Neural cell (in vitro differentiated cells): ENCODE data around the gene RRP7A. TPM values are rescaled to one million over a fixed set of nuclear protein-coding genes. Genes with fewer than 3 reads are reported as not detected.
"Not testable (repeated sequence)": the region's sequence is repeated elsewhere in the genome, so short reads cannot be mapped to it uniquely, and the experiment has no call there.

Experiments used
- H2AFZ ChIP-seq: fragments of 200-600, 300-800 bp; sonication (generic), shearing (Covaris generic); 2 replicates; pipeline ENCODE4 v1.6.0; 2014; ENCODE audit warnings: low read depth, mild to moderate bottlenecking, antibody characterized with exemption, low read length, moderate library complexity
- H3F3A ChIP-seq: fragments of 200-600 bp; shearing (Covaris generic); 2 replicates; pipeline ENCODE4 v1.6.1; 2016; ENCODE audit warnings: mild to moderate bottlenecking, moderate library complexity, mixed read lengths, antibody characterized with exemption, low read length; ENCODE audit not compliant: insufficient read depth, poor library complexity, severe bottlenecking
- H3K27ac ChIP-seq: fragments of 200-600, 300-800 bp; sonication (generic), shearing (Covaris generic); 2 replicates; pipeline ENCODE4 v1.5.1; 2014; ENCODE audit warnings: mild to moderate bottlenecking, low read length, moderate library complexity
- H3K27me3 ChIP-seq: fragments of 300-800, 200-600 bp; sonication (generic), shearing (Covaris generic); 2 replicates; pipeline ENCODE4 v1.6.0; 2014; ENCODE audit warnings: mild to moderate bottlenecking, low read depth, low read length, moderate library complexity; ENCODE audit not compliant: insufficient read depth
- H3K36me3 ChIP-seq: fragments of 300-800, 200-600 bp; sonication (generic), shearing (Covaris generic); 2 replicates; pipeline ENCODE4 v1.5.1; 2014; ENCODE audit warnings: mild to moderate bottlenecking, antibody characterized with exemption, low read length, moderate library complexity; ENCODE audit not compliant: insufficient read depth
- H3K4me2 ChIP-seq: fragments of 300-800, 200-600 bp; sonication (generic), shearing (Covaris generic); 2 replicates; pipeline ENCODE4 v1.6.0; 2014; ENCODE audit warnings: mild to moderate bottlenecking, low read length
- H3K4me3 ChIP-seq: fragments of 300-800, 200-600 bp; sonication (generic), shearing (Covaris generic); 2 replicates; pipeline ENCODE4 v1.5.1; 2014; ENCODE audit warnings: mild to moderate bottlenecking, low read length, moderate library complexity
- H3K79me2 ChIP-seq: fragments of 200-600 bp; shearing (Covaris generic); replicated peaks from 2 replicates; pipeline ENCODE4 v1.6.0; 2014; ENCODE audit warnings: mild to moderate bottlenecking, low read length, moderate library complexity; ENCODE audit not compliant: insufficient read depth
- H3K9ac ChIP-seq: fragments of 300-800, 200-600 bp; sonication (generic), shearing (Covaris generic); 2 replicates; pipeline ENCODE4 v1.6.1; 2016; ENCODE audit warnings: mild to moderate bottlenecking, low read length, mixed read lengths
- H3K9me2 ChIP-seq: fragments of 200-600 bp; shearing (Covaris generic); 2 replicates; pipeline ENCODE4 v1.6.1; 2016; ENCODE audit warnings: mild to moderate bottlenecking, low read length, mixed read lengths; ENCODE audit not compliant: insufficient read depth
- H3K9me3 ChIP-seq: fragments of 200-600, 300-800 bp; sonication (generic), shearing (Covaris generic); 2 replicates; pipeline ENCODE4 v1.6.1; 2016; ENCODE audit warnings: mild to moderate bottlenecking, mixed run types, low read length, moderate library complexity, mixed read lengths
- H4K20me1 ChIP-seq: fragments of 200-600 bp; shearing (Covaris generic); 2 replicates; pipeline ENCODE4 v1.6.1; 2016; ENCODE audit warnings: mild to moderate bottlenecking, mixed run types; ENCODE audit not compliant: insufficient read depth
- EP300 ChIP-seq: fragments of 450-650 bp; conservative IDR thresholded peaks from 2 replicates; pipeline ENCODE4 v1.6.1; 2014; ENCODE audit warnings: antibody characterized with exemption, mild to moderate bottlenecking, moderate library complexity; ENCODE audit not compliant: poor library complexity, severe bottlenecking
- EZH2 ChIP-seq: fragments of 200-600, 300-800 bp; shearing (Covaris generic), sonication (generic); IDR thresholded peaks from 2 replicates; pipeline ENCODE4 v1.6.1; 2014; ENCODE audit warnings: antibody characterized with exemption, low read length, borderline replicate concordance, mild to moderate bottlenecking; ENCODE audit not compliant: insufficient read depth, poor library complexity, severe bottlenecking
- MXI1 ChIP-seq: fragments of 450-650 bp; conservative IDR thresholded peaks from 2 replicates; pipeline ENCODE4 v1.6.1; 2014; ENCODE audit warnings: antibody characterized with exemption, mild to moderate bottlenecking; ENCODE audit not compliant: poor library complexity, severe bottlenecking
- POLR2AphosphoS5 ChIP-seq: IDR thresholded peaks from 2 replicates; pipeline ENCODE4 v1.6.1; 2012
- RAD21 ChIP-seq: fragments of 450-650 bp; conservative IDR thresholded peaks from 2 replicates; pipeline ENCODE4 v1.6.1; 2014; ENCODE audit warnings: antibody characterized with exemption, mild to moderate bottlenecking, moderate library complexity
- SMC3 ChIP-seq: fragments of 450-650 bp; conservative IDR thresholded peaks from 2 replicates; pipeline ENCODE4 v1.6.1; 2014; ENCODE audit warnings: antibody characterized with exemption, mild to moderate bottlenecking, moderate library complexity; ENCODE audit not compliant: poor library complexity
- TAF1 ChIP-seq: IDR thresholded peaks from 2 replicates; pipeline ENCODE4 v1.6.1; 2012; ENCODE audit warnings: low read depth
- polyA plus RNA-seq: library from polyadenylated mRNA; depleted of rRNA; stranded (reverse); fragments of >200 nt; gene quantifications from 2 replicates; pipeline ENCODE4 v1.2.3, GENCODE V29; 2014
- TF ChIP-seq, protein P1 (sequence below): IDR thresholded peaks from 2 replicates; pipeline ENCODE4 v1.6.1; 2012; ENCODE audit warnings: borderline replicate concordance
- TF ChIP-seq, protein P2 (sequence below): fragments of 450-650 bp; IDR thresholded peaks from 2 replicates; pipeline ENCODE4 v1.5.1; 2014; ENCODE audit warnings: antibody characterized with exemption, mild to moderate bottlenecking, moderate library complexity; ENCODE audit not compliant: poor library complexity, severe bottlenecking

RRP7A gene
- polyA plus RNA-seq, 1 donor from 2014 or later: 27.8 TPM

DNA sequence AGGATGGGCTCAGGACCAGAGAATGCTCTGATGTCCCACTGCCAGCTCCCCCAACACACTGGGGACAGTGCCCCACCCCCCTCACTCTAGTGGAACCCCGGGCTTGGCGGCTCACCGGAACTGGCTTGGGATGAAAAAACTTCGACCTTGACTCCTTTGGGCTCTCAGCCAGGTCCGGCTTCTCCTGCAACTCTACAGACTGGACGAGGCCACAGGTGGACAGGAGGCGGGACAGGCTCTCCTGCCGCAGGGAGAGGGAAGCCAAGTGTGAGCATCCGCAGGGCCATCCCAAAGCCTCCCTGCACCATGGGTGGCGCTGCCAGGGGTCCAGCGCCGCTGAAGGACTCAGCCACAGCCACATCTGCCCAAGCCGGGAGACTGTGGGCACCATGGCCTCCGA lies 3.7 kb downstream of the RRP7A start:
- no peak overlapping the region for H3K4me3 ChIP-seq
- no peak overlapping the region for H3K4me2 ChIP-seq
- no peak overlapping the region for H2AFZ ChIP-seq
- H3K36me3 ChIP-seq: no peaks in the 10 kb centered on the region
- no peaks in the 10 kb centered on the region for H4K20me1 ChIP-seq
- no peaks in the 10 kb centered on the region for H3K9me2 ChIP-seq
- no peak overlapping the region for H3K27ac ChIP-seq
- no peaks in the 10 kb centered on the region for H3K9me3 ChIP-seq
- no peaks in the 10 kb centered on the region for H3K79me2 ChIP-seq
- H3F3A ChIP-seq: no peaks in the 10 kb centered on the region
- TF ChIP-seq SMC3 (no peak), TAF1 (no peak), RAD21 (no peak), EZH2 (no peak), POLR2AphosphoS5 (no peak), EP300 (no peak), MXI1 (no peak)
- TF ChIP-seq, protein P1, sequence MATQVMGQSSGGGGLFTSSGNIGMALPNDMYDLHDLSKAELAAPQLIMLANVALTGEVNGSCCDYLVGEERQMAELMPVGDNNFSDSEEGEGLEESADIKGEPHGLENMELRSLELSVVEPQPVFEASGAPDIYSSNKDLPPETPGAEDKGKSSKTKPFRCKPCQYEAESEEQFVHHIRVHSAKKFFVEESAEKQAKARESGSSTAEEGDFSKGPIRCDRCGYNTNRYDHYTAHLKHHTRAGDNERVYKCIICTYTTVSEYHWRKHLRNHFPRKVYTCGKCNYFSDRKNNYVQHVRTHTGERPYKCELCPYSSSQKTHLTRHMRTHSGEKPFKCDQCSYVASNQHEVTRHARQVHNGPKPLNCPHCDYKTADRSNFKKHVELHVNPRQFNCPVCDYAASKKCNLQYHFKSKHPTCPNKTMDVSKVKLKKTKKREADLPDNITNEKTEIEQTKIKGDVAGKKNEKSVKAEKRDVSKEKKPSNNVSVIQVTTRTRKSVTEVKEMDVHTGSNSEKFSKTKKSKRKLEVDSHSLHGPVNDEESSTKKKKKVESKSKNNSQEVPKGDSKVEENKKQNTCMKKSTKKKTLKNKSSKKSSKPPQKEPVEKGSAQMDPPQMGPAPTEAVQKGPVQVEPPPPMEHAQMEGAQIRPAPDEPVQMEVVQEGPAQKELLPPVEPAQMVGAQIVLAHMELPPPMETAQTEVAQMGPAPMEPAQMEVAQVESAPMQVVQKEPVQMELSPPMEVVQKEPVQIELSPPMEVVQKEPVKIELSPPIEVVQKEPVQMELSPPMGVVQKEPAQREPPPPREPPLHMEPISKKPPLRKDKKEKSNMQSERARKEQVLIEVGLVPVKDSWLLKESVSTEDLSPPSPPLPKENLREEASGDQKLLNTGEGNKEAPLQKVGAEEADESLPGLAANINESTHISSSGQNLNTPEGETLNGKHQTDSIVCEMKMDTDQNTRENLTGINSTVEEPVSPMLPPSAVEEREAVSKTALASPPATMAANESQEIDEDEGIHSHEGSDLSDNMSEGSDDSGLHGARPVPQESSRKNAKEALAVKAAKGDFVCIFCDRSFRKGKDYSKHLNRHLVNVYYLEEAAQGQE: no peak
- TF ChIP-seq, protein P2, sequence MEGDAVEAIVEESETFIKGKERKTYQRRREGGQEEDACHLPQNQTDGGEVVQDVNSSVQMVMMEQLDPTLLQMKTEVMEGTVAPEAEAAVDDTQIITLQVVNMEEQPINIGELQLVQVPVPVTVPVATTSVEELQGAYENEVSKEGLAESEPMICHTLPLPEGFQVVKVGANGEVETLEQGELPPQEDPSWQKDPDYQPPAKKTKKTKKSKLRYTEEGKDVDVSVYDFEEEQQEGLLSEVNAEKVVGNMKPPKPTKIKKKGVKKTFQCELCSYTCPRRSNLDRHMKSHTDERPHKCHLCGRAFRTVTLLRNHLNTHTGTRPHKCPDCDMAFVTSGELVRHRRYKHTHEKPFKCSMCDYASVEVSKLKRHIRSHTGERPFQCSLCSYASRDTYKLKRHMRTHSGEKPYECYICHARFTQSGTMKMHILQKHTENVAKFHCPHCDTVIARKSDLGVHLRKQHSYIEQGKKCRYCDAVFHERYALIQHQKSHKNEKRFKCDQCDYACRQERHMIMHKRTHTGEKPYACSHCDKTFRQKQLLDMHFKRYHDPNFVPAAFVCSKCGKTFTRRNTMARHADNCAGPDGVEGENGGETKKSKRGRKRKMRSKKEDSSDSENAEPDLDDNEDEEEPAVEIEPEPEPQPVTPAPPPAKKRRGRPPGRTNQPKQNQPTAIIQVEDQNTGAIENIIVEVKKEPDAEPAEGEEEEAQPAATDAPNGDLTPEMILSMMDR: no peak
- H3K9ac ChIP-seq: no peak overlapping the region
- H3K27me3 ChIP-seq: no peaks in the 10 kb centered on the region

DNA sequence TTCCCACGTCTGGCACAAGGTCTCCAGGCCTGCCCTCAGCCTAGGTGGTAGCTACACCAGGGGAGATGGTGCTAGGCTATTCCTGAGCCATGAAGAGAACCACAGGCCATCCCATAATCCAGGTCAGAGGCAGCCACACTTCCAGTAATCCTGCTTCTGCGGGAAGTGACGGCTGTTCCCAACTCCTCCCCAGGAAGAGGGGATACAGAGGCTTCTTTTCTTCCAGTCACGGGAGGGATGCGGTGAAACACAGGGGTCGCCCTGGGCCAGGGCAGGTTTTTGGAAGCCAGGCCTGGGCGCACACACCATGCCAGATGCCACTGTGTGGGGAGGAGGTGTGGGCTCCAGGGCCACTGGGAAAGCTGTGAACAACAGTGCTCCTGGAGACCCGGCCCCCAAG lies 4.3 kb downstream of the RRP7A start:
- not testable (repeated sequence) for H3K9me3 ChIP-seq, H3K4me3 ChIP-seq, H3K9ac ChIP-seq, H3K4me2 ChIP-seq, H2AFZ ChIP-seq, H4K20me1 ChIP-seq, H3K36me3 ChIP-seq, H3K9me2 ChIP-seq, H3F3A ChIP-seq, H3K27ac ChIP-seq, H3K27me3 ChIP-seq, H3K79me2 ChIP-seq

DNA sequence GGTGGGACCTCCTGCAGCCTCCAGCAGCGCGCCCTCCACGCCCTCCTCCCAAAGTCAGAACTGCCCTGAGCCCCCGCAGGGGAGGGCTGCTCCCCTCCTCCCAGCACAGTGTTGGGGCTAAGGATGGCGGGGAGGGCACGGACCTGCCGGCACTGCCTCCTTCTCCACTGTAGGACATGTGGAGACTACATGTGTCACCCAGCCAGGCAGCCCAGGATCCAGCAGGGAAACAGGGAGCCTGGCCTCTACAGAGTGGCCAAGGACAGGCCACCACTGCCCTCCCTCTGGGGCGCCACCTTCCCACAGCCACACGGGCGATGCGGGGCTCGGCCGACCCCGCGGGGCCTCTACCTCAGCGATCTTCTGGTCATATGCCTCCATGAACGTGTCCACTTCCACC lies 5.3 kb downstream of the RRP7A start:
- H3K9me3 ChIP-seq, H3K27ac ChIP-seq, H3K36me3 ChIP-seq, H3K9me2 ChIP-seq, H4K20me1 ChIP-seq, H3K4me3 ChIP-seq, H3K79me2 ChIP-seq, H2AFZ ChIP-seq, H3K9ac ChIP-seq, H3K27me3 ChIP-seq, H3K4me2 ChIP-seq, H3F3A ChIP-seq: not testable (repeated sequence)
